B cell (primary cell): ENCODE measurements around the gene EPHA2. TPM values are rescaled to one million over a fixed set of nuclear protein-coding genes. Genes with fewer than 3 reads are reported as not detected.
A peak's percentile ranks its signal among the peaks of the same experiment; 100 is the strongest.

ENCODE experiments used
- ATAC-seq: fragments of 200-7000 bp; cut with Tn5 transposase; one replicate; pipeline ENCODE4 v1.10.0; 2021; ENCODE audit warnings: low read depth, mild to moderate bottlenecking, moderate number of reproducible peaks, moderate library complexity
- CTCF ChIA-PET: fragments of 350-600 bp; sonication (Branson Sonifier 250); formaldehyde crosslinking; loops from one replicate; lab custom pipeline; 2021; ENCODE audit warnings: antibody characterized with exemption, inconsistent platforms; lab: Charles Lee
- POLR2A ChIA-PET: fragments of 350-600 bp; sonication (Branson Sonifier 250); formaldehyde crosslinking; loops from one replicate; lab custom pipeline; 2021; ENCODE audit warnings: antibody characterized with exemption; lab: Charles Lee
- DNase-seq: peaks from one replicate; pipeline ENCODE4 v3.0.0; 2013
- H2AFZ ChIP-seq: 2 replicates; pipeline ENCODE4 v1.6.1; 2012; ENCODE audit warnings: mild to moderate bottlenecking, low read depth, low read length; ENCODE audit not compliant: insufficient read depth, poor library complexity, severe bottlenecking
- H3K27ac ChIP-seq, 2 donors: 1 replicate in 1 of 2; 2 replicates in 1 of 2; pipeline ENCODE4 v1.5.1; 2012 to 2013; ENCODE audit warnings: low read length in 2 of 2, mild to moderate bottlenecking in 2 of 2, moderate library complexity in 1 of 2
- H3K27me3 ChIP-seq, 4 experiments: fragments of 200-600 bp in 1 of 4; sonication (generic) in 1 of 4; replicated peaks in 1 of 4; 1 replicate in 2 of 4; 2 replicates in 2 of 4; pipeline versions ENCODE4 v1.6.1 to v1.7.0; 2013 to 2016; ENCODE audit warnings: low read length in 3 of 4, mild to moderate bottlenecking in 2 of 4, mixed read lengths in 1 of 4, moderate library complexity in 1 of 4; ENCODE audit not compliant: insufficient read depth in 4 of 4, control insufficient read depth in 3 of 4; ENCODE audit errors: control extremely low read depth in 1 of 4
- H3K36me3 ChIP-seq, 2 experiments: replicated peaks in 1 of 2; 1 replicate in 1 of 2; 2 replicates in 1 of 2; pipeline versions ENCODE4 v1.6.1 to v1.7.1; 2013; ENCODE audit warnings: low read length in 1 of 2; ENCODE audit not compliant: insufficient read depth in 2 of 2, control insufficient read depth in 1 of 2; ENCODE audit errors: control extremely low read depth in 1 of 2, extremely low read depth in 1 of 2
- H3K4me1 ChIP-seq, 2 donors: fragments of 200-600 bp in 1 of 2; sonication (generic) in 1 of 2; 1 replicate in 1 of 2; 2 replicates in 1 of 2; pipeline versions ENCODE4 v1.5.1 to v1.6.1; 2013 to 2017; ENCODE audit warnings: low read length in 2 of 2; ENCODE audit not compliant: control insufficient read depth in 2 of 2, insufficient read depth in 2 of 2
- H3K4me2 ChIP-seq: replicated peaks from 2 replicates; pipeline ENCODE3; 2012; ENCODE audit warnings: mild to moderate bottlenecking, low read depth, low read length; ENCODE audit not compliant: poor library complexity, severe bottlenecking
- H3K4me3 ChIP-seq, 5 experiments: fragments of 200-600 bp in 1 of 5; sonication (generic) in 1 of 5; 1 replicate in 3 of 5; 2 replicates in 2 of 5; pipeline versions ENCODE4 v1.5.1 to v1.7.0; 2011 to 2016; ENCODE audit warnings: low read length in 4 of 5, mild to moderate bottlenecking in 4 of 5, low read depth in 2 of 5, control low read depth in 1 of 5, moderate library complexity in 1 of 5; ENCODE audit not compliant: insufficient read depth in 1 of 5; ENCODE audit errors: control extremely low read depth in 1 of 5, extremely low read depth in 1 of 5
- H3K79me2 ChIP-seq: fragments of 200-600 bp; sonication (generic); one replicate; pipeline ENCODE4 v1.6.0; 2016; ENCODE audit warnings: low read length; ENCODE audit not compliant: control insufficient read depth, insufficient read depth
- H3K9ac ChIP-seq: fragments of 200-600 bp; sonication (generic); 2 replicates; pipeline ENCODE4 v1.6.1; 2017; ENCODE audit warnings: mild to moderate bottlenecking, low read length, moderate library complexity
- H3K9me3 ChIP-seq, 3 donors: one replicate each; pipeline versions ENCODE4 v1.6.1 to v1.7.1; 2013; ENCODE audit warnings: low read length in 2 of 3; ENCODE audit not compliant: control insufficient read depth in 2 of 3, insufficient read depth in 1 of 3; ENCODE audit errors: control extremely low read depth in 1 of 3
- H4K20me1 ChIP-seq: 2 replicates; pipeline ENCODE4 v1.6.0; 2012; ENCODE audit warnings: mild to moderate bottlenecking, low read length; ENCODE audit not compliant: insufficient read depth, control insufficient read depth, poor library complexity, severe bottlenecking
- H3K27ac Mint-ChIP-seq: one replicate; pipeline ENCODE4 v1.8.0; 2021; ENCODE audit warnings: mixed read lengths
- H3K27me3 Mint-ChIP-seq: one replicate; pipeline ENCODE4 v1.8.0; 2021; ENCODE audit warnings: mixed read lengths
- H3K4me1 Mint-ChIP-seq: one replicate; pipeline ENCODE4 v1.8.0; 2021; ENCODE audit warnings: mixed read lengths
- H3K4me3 Mint-ChIP-seq: one replicate; pipeline ENCODE4 v1.8.0; 2021; ENCODE audit warnings: mixed read lengths
- H3K9me3 Mint-ChIP-seq: one replicate; pipeline ENCODE4 v1.8.0; 2022; ENCODE audit warnings: mixed read lengths; ENCODE audit not compliant: insufficient read depth
- CTCF ChIP-seq: fragments of 200-600 bp; IDR thresholded peaks from one replicate; pipeline ENCODE4 v1.8.0; 2022; ENCODE audit warnings: antibody characterized with exemption, mild to moderate bottlenecking
- EZH2 ChIP-seq: IDR thresholded peaks from 2 replicates; pipeline ENCODE4 v1.6.1; 2012; ENCODE audit warnings: borderline replicate concordance, low read depth, mild to moderate bottlenecking, moderate library complexity, low read length; ENCODE audit not compliant: insufficient read depth, poor library complexity, severe bottlenecking
- WGBS: methylation state at CpG from one replicate; pipeline ENCODE4 v1.1.5; 2013; ENCODE audit warnings: missing lambda C conversion rate; ENCODE audit not compliant: insufficient coverage; 5-methylcytosine and 5-hydroxymethylcytosine counted together
- intact Hi-C: fragments of 100-400 bp; cut with micrococcal nuclease; formaldehyde crosslinking; loops from one replicate; pipeline ENCODE4 v1.10.0; 2022
- polyA minus RNA-seq: library from RNA; depleted of rRNA, polyadenylated mRNA; stranded (reverse); fragments of >200 nt; gene quantifications from 2 replicates; pipeline ENCODE4 v1.2.3, GENCODE V29; 2012
- polyA plus RNA-seq: library from polyadenylated mRNA; depleted of rRNA; stranded (reverse); fragments of >200 nt; gene quantifications from 2 replicates; pipeline ENCODE4 v1.2.3, GENCODE V29; 2012
- total RNA-seq, 2 donors: library from RNA; stranded (reverse); fragments of 120-200 nt in 1 of 2; gene quantifications; 1 replicate in 1 of 2; 2 replicates in 1 of 2; pipeline versions ENCODE4 v1.2.3 to v1.2.4, GENCODE V29; 2013 to 2022

Gene EPHA2
- total RNA-seq (0.12 and 0.46 TPM in 2 replicates), polyA plus RNA-seq (0.06 TPM in 1 of 2 replicates, not detected in the other), polyA minus RNA-seq (0.43 TPM in 1 of 2 replicates, not detected in the other)
- total RNA-seq (2013), result 0.05 TPM

GRCh38 chr1:16155537-16156410, at the start of gene EPHA2:
Gene EPHA2 (minus strand): TSS chr1:16156069. CDS start chr1:16155932, 137 bp downstream.
- Mint-ChIP-seq H3K27me3 (peaks cover 19% of the 10 kb centered on the region), H3K9me3 (no peaks in the 10 kb centered on the region), H3K4me1 (peaks cover 28% of the 10 kb centered on the region), H3K27ac (no peak within 1 kb of the TSS), H3K4me3 (peak within 1 kb of the TSS; percentile 83)
- DNase-seq (peak; percentile 45), ATAC-seq (peak; percentile 17)
- no peak within 1 kb of the TSS for H3K27ac ChIP-seq
- 5% methylated on average over 85 of the region's 89 CpGs for WGBS
- H3K9ac ChIP-seq, result peak within 1 kb of the TSS; percentile 49
- CTCF ChIA-PET, result interaction anchor here (0.7 kb wide), 1 partner anchor 76 kb away, joined by 3 read pairs; no protein-coding TSS in a partner anchor
- TF ChIP-seq CTCF, result no peak
- TF ChIP-seq EZH2, result peak; percentile 78
- H4K20me1 ChIP-seq, result no peaks in the 10 kb centered on the region
- peaks cover 0 to 23% (median 0%) of the 10 kb centered on the region in 3 donors for H3K9me3 ChIP-seq
- H3K4me2 ChIP-seq, result peak within 1 kb of the TSS; percentile 89
- H2AFZ ChIP-seq, result peak within 1 kb of the TSS; percentile 55
- no peaks in the 10 kb centered on the region for H3K36me3 ChIP-seq
- POLR2A ChIA-PET, result no interaction called here
- H3K27me3 ChIP-seq, result peaks cover 0 to 55% (median 26%) of the 10 kb centered on the region in 4 experiments
- H3K4me3 ChIP-seq, result peak within 1 kb of the TSS in 4 of 5 experiments; percentile 26 to 53 (median 46)
- intact Hi-C loops, result no loop called here
- peaks cover 29 to 30% of the 10 kb centered on the region in 2 donors for H3K4me1 ChIP-seq
- no peaks in the 10 kb centered on the region for H3K79me2 ChIP-seq

- H3K27me3 Mint-ChIP-seq, result no peaks in the 10 kb centered on the region
- Histone ChIP-seq H3K9ac (no peak overlapping the region), H2AFZ (no peak overlapping the region), H3K4me2 (peak overlapping the region; percentile 92), H3K4me1 (peaks cover 12 to 17% of the 10 kb centered on the region in 2 donors), H3K79me2 (peaks cover 8% of the 10 kb centered on the region), H3K4me3 (no peak overlapping the region), H4K20me1 (peaks cover 15% of the 10 kb centered on the region), H3K9me3 (no peaks in the 10 kb centered on the region), H3K27ac (no peak overlapping the region), H3K27me3 (no peaks in the 10 kb centered on the region), H3K36me3 (peaks cover 0 to 12% of the 10 kb centered on the region in 2 experiments)
- DNase-seq (no peak), ATAC-seq (no peak)
- H3K4me3 Mint-ChIP-seq, result no peak overlapping the region
- H3K4me1 Mint-ChIP-seq, result peaks cover 10% of the 10 kb centered on the region
- H3K9me3 Mint-ChIP-seq, result no peaks in the 10 kb centered on the region
- CTCF ChIA-PET, result interaction anchor here (0.7 to 3.3 kb wide), 5 partner anchors 11 to 158 kb away, joined by 3 to 13 read pairs (median 6); partner anchors contain the start of gene CPLANE2
- 100% methylated on average over 5 of the region's 11 CpGs for WGBS
- intact Hi-C loops, result no loop called here
- TF ChIP-seq EZH2 (no peak), CTCF (no peak)
- POLR2A ChIA-PET, result interaction anchor here (0.6 kb wide), 1 partner anchor 393 kb away, joined by 13 read pairs; no protein-coding TSS in a partner anchor
- no peak overlapping the region for H3K27ac Mint-ChIP-seq
These were observed 49.4 kb upstream of the EPHA2 start for GRCh38 chr1:16205334-16205671.
